K562 (cell line): ENCODE results near the gene MIDN. TPM values are rescaled to one million over a fixed set of nuclear protein-coding genes. Genes with fewer than 3 reads are reported as not detected.

ENCODE experiments used
- ATF7 ChIP-seq: fragments of 450-650 bp; IDR thresholded peaks from 2 replicates; pipeline ENCODE4 v1.7.1; 2014; ENCODE audit warnings: mild to moderate bottlenecking, moderate library complexity
- CHD1 ChIP-seq: fragments of 200-600 bp; sonication (generic); IDR thresholded peaks from one replicate; pipeline ENCODE4 v1.6.1; 2012; ENCODE audit warnings: mild to moderate bottlenecking, moderate library complexity, low read length, inconsistent platforms
- CREBBP ChIP-seq: IDR thresholded peaks from one replicate; pipeline ENCODE4 v1.6.1; 2012; ENCODE audit warnings: low read depth, mild to moderate bottlenecking, control low read depth, inconsistent platforms, low read length
- JUN ChIP-seq, 2 experiments: sonication (generic) in 1 of 2; formaldehyde crosslinking in 1 of 2; IDR thresholded peaks; 2 replicates each; pipeline versions ENCODE4 v1.6.1 to v1.8.0; 2012 to 2022; ENCODE audit warnings: borderline replicate concordance in 2 of 2, mild to moderate bottlenecking in 2 of 2, improper control_type of control experiment in 1 of 2, low read depth in 1 of 2, low read length in 1 of 2, missing genetic modification reagents in 1 of 2
- JUND ChIP-seq, 2 experiments: IDR thresholded peaks; 2 replicates in 1 of 2; 3 replicates in 1 of 2; pipeline ENCODE4 v1.6.1; 2011; ENCODE audit warnings: borderline replicate concordance in 2 of 2, low read depth in 2 of 2, low read length in 2 of 2, improper control_type of control experiment in 1 of 2, missing biosample characterization in 1 of 2, missing genetic modification characterization in 1 of 2, missing genetic modification reagents in 1 of 2
- SPI1 ChIP-seq: IDR thresholded peaks from 2 replicates; pipeline ENCODE4 v1.6.1; 2011; ENCODE audit warnings: low read depth, low read length, control low read depth, borderline replicate concordance
- ZNF263 ChIP-seq: sonication (generic); formaldehyde crosslinking; IDR thresholded peaks from 2 replicates; pipeline ENCODE4 v1.8.0; 2022; ENCODE audit warnings: mild to moderate bottlenecking, missing genetic modification reagents, borderline replicate concordance
- polyA plus RNA-seq, 8 experiments: library from polyadenylated mRNA; depleted of rRNA in 4 of 8; stranded (reverse) in 5 of 8; unstranded in 3 of 8; fragments of >200 nt; fragmentation: Nextera tagmentation in 2 of 8; fragmentation: Illumina TruSeq in 1 of 8; extraction: Ambion mirVana in 2 of 8; extraction: Trizol in 1 of 8; gene quantifications; 2 replicates each; pipeline versions ENCODE4 v1.2.1 to v1.2.3, GENCODE V29; 2011 to 2014; ENCODE audit warnings: inconsistent platforms in 1 of 8, missing spikeins in 1 of 8
- total RNA-seq, 7 experiments: library from RNA; depleted of rRNA in 6 of 7; stranded (reverse); fragments of >200 nt in 6 of 7; fragmentation: Illumina TruSeq in 2 of 7; extraction: Trizol in 2 of 7; gene quantifications; 2 replicates each; pipeline versions ENCODE4 v1.2.1 to v1.2.3, GENCODE V29; 2011 to 2021; ENCODE audit warnings: low replicate concordance in 1 of 7
- TF ChIP-seq, protein P1 (sequence below), 2 experiments: fragments of 450-650 bp; conservative IDR thresholded peaks; 2 replicates each; pipeline ENCODE4 v1.6.1; 2017; ENCODE audit warnings: mild to moderate bottlenecking in 2 of 2, moderate library complexity in 2 of 2
- TF ChIP-seq, protein P2 (sequence below): sonication (generic); formaldehyde crosslinking; IDR thresholded peaks from 2 replicates; pipeline ENCODE4 v1.8.0; 2023; ENCODE audit warnings: mild to moderate bottlenecking, missing genetic modification reagents
- TF ChIP-seq, protein P3 (sequence below): fragments of 250-450 bp; sonication (Bioruptor Pico); IDR thresholded peaks from 2 replicates; pipeline ENCODE4 v1.8.0; 2021; ENCODE audit warnings: mild to moderate bottlenecking, moderate library complexity
- TF ChIP-seq, protein P4 (sequence below), 2 experiments: fragments of 450-650 bp in 1 of 2; sonication (generic) in 1 of 2; formaldehyde crosslinking in 1 of 2; IDR thresholded peaks in 1 of 2; conservative IDR thresholded peaks in 1 of 2; 2 replicates each; pipeline versions ENCODE4 v1.6.1 to v1.8.1; 2016 to 2023; ENCODE audit warnings: mild to moderate bottlenecking in 2 of 2, moderate library complexity in 2 of 2, inconsistent platforms in 1 of 2, missing genetic modification reagents in 1 of 2

Gene MIDN
- total and polyA plus RNA-seq, 9 of the 15 experiments (the other 6 are each of a cell fraction or from before 2014, with no cell fraction given), result 0.17 to 120 (median 10.1) TPM

DNA sequence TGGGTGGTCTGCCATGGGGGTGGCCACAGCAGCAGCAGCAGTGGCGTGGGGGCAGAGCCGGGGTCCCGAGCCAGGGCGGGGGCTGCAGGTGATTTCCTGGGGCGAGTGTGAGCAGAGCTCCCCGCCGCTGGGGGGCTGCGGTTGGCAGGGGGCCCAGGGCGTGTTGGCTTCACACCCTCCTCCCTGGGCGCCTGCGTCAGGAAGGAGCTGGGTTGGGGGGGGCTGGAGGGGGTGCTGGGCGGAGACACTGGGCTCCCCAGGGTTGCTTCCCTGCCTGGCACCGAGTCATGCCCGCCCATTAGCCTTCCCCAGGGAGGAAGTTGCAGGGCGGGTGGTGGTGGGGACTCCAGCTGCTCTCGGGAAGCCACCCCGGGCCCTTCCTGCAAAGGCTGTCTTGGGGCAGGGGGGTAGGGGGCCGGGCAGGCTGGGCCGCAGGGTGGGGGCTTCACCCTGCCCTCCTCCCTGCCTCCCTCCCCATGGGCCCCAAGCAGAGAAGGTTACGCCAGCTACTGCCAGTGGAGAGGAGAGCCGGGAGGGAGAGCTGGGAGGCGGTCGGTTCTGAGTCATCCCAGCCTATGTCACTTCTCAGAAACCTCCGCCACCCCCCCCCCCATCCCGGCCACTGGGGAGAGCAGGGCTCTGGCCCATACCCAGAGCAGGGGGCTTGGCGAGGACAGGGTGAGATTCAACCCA lies 4.6 kb downstream of the MIDN start (continued):
- TF ChIP-seq, protein P1, sequence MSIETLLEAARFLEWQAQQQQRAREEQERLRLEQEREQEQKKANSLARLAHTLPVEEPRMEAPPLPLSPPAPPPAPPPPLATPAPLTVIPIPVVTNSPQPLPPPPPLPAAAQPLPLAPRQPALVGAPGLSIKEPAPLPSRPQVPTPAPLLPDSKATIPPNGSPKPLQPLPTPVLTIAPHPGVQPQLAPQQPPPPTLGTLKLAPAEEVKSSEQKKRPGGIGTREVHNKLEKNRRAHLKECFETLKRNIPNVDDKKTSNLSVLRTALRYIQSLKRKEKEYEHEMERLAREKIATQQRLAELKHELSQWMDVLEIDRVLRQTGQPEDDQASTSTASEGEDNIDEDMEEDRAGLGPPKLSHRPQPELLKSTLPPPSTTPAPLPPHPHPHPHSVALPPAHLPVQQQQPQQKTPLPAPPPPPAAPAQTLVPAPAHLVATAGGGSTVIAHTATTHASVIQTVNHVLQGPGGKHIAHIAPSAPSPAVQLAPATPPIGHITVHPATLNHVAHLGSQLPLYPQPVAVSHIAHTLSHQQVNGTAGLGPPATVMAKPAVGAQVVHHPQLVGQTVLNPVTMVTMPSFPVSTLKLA (conservative IDR thresholded peaks at IDR 0.05), result peak; percentile 55 to 64; a peak in 2 of 4 replicates
- TF ChIP-seq SPI1 (peak; percentile 48; the same call in 1 of the 2 replicates), JUN (IDR thresholded peaks at IDR 0.05; ENCODE audit: borderline replicate concordance, low read depth, low read length) (peak; percentile 83), JUN (CRISPR knock-in tag; IDR thresholded peaks at IDR 0.05; ENCODE audit: borderline replicate concordance) (no peak), ZNF263 (CRISPR knock-in tag) (peak; percentile 39; the same call in 1 of the 2 replicates), ATF7 (peak; percentile 71), CHD1 (peak; percentile 24), JUND (IDR thresholded peaks at IDR 0.05; ENCODE audit: borderline replicate concordance, low read depth, low read length) (peak; percentile 92), JUND (tag; IDR thresholded peaks at IDR 0.05; ENCODE audit: borderline replicate concordance, low read depth, low read length) (peak; percentile 85; the same call in 1 of the 3 replicates), CREBBP (no peak)
- TF ChIP-seq, protein P2, sequence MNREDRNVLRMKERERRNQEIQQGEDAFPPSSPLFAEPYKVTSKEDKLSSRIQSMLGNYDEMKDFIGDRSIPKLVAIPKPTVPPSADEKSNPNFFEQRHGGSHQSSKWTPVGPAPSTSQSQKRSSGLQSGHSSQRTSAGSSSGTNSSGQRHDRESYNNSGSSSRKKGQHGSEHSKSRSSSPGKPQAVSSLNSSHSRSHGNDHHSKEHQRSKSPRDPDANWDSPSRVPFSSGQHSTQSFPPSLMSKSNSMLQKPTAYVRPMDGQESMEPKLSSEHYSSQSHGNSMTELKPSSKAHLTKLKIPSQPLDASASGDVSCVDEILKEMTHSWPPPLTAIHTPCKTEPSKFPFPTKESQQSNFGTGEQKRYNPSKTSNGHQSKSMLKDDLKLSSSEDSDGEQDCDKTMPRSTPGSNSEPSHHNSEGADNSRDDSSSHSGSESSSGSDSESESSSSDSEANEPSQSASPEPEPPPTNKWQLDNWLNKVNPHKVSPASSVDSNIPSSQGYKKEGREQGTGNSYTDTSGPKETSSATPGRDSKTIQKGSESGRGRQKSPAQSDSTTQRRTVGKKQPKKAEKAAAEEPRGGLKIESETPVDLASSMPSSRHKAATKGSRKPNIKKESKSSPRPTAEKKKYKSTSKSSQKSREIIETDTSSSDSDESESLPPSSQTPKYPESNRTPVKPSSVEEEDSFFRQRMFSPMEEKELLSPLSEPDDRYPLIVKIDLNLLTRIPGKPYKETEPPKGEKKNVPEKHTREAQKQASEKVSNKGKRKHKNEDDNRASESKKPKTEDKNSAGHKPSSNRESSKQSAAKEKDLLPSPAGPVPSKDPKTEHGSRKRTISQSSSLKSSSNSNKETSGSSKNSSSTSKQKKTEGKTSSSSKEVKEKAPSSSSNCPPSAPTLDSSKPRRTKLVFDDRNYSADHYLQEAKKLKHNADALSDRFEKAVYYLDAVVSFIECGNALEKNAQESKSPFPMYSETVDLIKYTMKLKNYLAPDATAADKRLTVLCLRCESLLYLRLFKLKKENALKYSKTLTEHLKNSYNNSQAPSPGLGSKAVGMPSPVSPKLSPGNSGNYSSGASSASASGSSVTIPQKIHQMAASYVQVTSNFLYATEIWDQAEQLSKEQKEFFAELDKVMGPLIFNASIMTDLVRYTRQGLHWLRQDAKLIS (CRISPR knock-in tag), result peak; percentile 46; the same call in 1 of the 2 replicates
- TF ChIP-seq, protein P3, sequence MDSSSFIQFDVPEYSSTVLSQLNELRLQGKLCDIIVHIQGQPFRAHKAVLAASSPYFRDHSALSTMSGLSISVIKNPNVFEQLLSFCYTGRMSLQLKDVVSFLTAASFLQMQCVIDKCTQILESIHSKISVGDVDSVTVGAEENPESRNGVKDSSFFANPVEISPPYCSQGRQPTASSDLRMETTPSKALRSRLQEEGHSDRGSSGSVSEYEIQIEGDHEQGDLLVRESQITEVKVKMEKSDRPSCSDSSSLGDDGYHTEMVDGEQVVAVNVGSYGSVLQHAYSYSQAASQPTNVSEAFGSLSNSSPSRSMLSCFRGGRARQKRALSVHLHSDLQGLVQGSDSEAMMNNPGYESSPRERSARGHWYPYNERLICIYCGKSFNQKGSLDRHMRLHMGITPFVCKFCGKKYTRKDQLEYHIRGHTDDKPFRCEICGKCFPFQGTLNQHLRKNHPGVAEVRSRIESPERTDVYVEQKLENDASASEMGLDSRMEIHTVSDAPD, result no peak
- TF ChIP-seq, protein P4, sequence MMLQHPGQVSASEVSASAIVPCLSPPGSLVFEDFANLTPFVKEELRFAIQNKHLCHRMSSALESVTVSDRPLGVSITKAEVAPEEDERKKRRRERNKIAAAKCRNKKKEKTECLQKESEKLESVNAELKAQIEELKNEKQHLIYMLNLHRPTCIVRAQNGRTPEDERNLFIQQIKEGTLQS (IDR thresholded peaks at IDR 0.05), result peak; percentile 94
- TF ChIP-seq, protein P4 (CRISPR knock-in tag; conservative IDR thresholded peaks at IDR 0.05), result no peak
